ENCODE data around the gene KIAA0232. TPM values are rescaled to one million over a fixed set of nuclear protein-coding genes. Genes with fewer than 3 reads are reported as not detected.

The KIAA0232 gene
- total and polyA plus RNA-seq, 12 donors = 7.3 to 45.2 (median 27.4) TPM

DNA sequence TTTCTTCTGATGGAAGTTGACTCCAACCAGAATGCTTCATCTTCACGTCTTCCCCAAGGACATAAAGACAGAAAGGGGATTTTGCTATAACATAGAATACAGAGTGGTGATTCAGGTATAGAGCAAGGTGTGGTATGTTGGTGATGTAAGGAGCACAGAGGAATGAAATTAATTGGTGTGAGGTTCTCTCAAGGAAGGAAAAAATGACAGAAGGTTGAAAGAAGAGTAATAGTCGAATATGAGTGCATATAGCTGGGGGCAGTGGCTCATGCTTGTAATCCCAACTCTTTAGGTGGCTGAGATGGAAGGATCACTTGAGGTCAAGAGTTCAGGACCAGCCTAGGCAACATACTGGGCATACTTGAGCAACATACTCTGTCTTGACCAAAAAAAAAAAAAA, 20.1 kb downstream of the KIAA0232 start:
- intact Hi-C loops (cut with DNase I) = no loop called here
- Histone ChIP-seq H3K4me3 (no peak overlapping the region), H3K9me3 (replicated peaks in 1 of 3) (no peaks in the 10 kb centered on the region), H3K4me1 (replicated peaks in 1 of 2) (peaks cover 9 to 39% of the 10 kb centered on the region in 2 donors), H3K27me3 (no peaks in the 10 kb centered on the region), H3K36me3 (replicated peaks in 1 of 2) (no peaks in the 10 kb centered on the region), H3K27ac (no peak overlapping the region)
- TF ChIP-seq POLR2A (IDR thresholded peaks at IDR 0.05) = no peak
- TF ChIP-seq CTCF (IDR thresholded peaks at IDR 0.05) = no peak
- no peak for DNase-seq
- WGBS, 4 donors = 86 to 96% (median 92%) methylated on average over 2 of the region's 2 CpGs

DNA sequence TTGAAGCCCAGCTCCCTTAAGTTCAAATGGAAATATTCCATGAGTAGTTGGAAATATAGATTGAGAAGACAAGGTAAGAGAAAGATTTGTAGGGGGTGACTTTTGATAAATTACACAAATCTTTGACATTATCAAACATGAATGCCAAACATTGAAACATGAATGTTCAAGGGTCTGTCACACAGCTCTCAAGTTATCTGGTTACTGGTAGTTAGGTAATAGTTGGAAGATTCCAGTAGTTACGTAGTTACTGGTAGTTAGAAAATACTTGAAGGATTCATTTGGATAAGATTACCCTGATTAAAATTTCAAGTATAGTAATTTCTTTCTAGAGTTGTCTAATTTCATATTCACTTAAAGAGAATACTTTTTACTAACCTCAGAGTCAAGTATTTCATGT, 20.7 kb downstream of the KIAA0232 start:
- TF ChIP-seq POLR2A (IDR thresholded peaks at IDR 0.05) (no peak), CTCF (IDR thresholded peaks at IDR 0.05) (no peak)
- H3K4me1 ChIP-seq (replicated peaks in 1 of 2) = peaks cover 15 to 41% of the 10 kb centered on the region in 2 donors
- 93 to 100% (median 98%) methylated on average over 1 of the region's 1 CpG for WGBS, 4 donors

DNA sequence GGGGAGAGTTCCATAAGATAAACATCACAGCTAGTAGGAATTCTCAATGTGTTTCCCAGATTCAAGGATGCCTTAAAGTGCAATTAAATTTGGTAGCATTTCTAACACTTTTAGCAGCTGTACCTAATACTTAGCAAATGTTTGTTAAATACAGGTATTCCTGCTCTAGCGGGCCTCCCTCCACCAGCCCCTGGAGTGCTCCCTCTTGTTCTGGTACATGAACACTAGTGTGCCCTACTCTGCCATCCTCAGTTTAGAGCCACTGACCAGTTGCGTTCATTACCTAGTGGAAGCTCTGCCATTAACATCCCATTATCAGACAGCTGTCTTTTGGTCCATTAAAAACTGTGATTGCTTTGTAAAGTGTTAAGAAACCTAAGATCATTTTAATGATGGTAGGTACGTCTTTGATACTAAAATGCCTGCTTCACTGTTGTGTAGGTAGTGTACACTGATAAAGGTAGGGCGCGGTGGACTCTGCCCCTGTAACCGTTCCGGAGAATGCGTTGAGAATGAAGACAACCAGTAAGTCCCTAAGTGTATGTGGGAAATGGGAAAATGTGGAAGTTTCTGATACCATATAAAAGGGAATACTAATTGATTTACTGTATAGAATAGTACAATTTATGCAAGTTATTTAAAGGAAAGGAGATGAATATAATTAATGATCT, 21.7 kb downstream of the KIAA0232 start:
- H3K4me3 ChIP-seq = no peak overlapping the region
- TF ChIP-seq CTCF (IDR thresholded peaks at IDR 0.05) = no peak
- TF ChIP-seq POLR2A (IDR thresholded peaks at IDR 0.05) = no peak
- H3K36me3 ChIP-seq (replicated peaks in 1 of 2) = no peaks in the 10 kb centered on the region
- peaks cover 16 to 44% of the 10 kb centered on the region in 2 donors for H3K4me1 ChIP-seq (replicated peaks in 1 of 2)
- DNase-seq = no peak
- intact Hi-C loops (cut with DNase I) = no loop called here
- 96 to 97% (median 96%) methylated on average over 8 of the region's 8 CpGs for WGBS, 4 donors
- no peak overlapping the region for H3K27ac ChIP-seq
- no peaks in the 10 kb centered on the region for H3K27me3 ChIP-seq
- no peaks in the 10 kb centered on the region for H3K9me3 ChIP-seq (replicated peaks in 1 of 3)

More for the DNA sequence above, 20.7 kb downstream of the KIAA0232 start:
- H3K9me3 ChIP-seq (replicated peaks in 1 of 3) = no peaks in the 10 kb centered on the region
- intact Hi-C loops (cut with DNase I) = no loop called here
- H3K27ac ChIP-seq = no peak overlapping the region
- H3K4me3 ChIP-seq = no peak overlapping the region
- H3K36me3 ChIP-seq (replicated peaks in 1 of 2) = no peaks in the 10 kb centered on the region
- H3K27me3 ChIP-seq = no peaks in the 10 kb centered on the region
- no peak for DNase-seq

DNA sequence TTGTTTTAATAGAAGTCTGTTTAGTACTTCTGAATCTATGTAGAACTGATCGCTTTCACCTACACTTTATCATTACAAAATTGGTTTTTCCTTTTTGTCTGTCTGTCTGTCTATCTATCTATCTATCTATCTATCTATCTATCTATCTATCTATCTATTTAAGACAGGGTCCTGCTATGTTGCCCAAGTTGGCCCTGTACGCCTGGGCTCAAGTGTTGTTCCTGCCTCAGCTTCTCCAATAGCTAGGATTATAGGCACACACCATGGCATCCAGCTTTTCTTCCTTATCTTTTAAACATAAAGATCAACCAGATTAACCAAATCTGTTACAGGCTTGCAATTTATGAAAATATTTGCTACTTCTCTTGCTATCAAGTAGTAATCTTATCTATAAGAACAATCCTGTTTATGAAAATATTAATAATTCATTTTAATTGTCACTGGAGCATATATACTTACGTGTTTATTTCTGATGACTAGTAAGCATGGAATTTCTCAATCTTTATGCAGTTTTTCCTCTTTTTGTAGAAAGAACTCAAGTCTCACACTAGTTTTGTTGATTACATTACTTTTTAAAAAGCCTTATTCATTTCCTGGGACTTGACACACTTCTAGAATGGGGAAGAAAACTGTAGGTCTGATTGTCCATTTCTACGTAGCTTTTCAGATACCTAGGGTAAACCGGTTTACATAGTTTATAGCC, 24.5 kb downstream of the KIAA0232 start:
- no peak for TF ChIP-seq CTCF (IDR thresholded peaks at IDR 0.05)
- TF ChIP-seq POLR2A (IDR thresholded peaks at IDR 0.05) = no peak
- DNase-seq = no peak
- Histone ChIP-seq H3K4me3 (peak overlapping the region in 1 of 4 donors; percentile 16), H3K9me3 (replicated peaks in 1 of 3) (no peaks in the 10 kb centered on the region), H3K4me1 (replicated peaks in 1 of 2) (peaks cover 16 to 43% of the 10 kb centered on the region in 2 donors), H3K27ac (peak overlapping the region; percentile 3 to 77 (median 53)), H3K27me3 (no peaks in the 10 kb centered on the region), H3K36me3 (replicated peaks in 1 of 2) (no peaks in the 10 kb centered on the region)
- intact Hi-C loops (cut with DNase I) = no loop called here
- WGBS, 4 donors = 55 to 69% (median 66%) methylated on average over 5 of the region's 5 CpGs
